Lower lobe of right lung (tissue), 2 donors: Measurements from ENCODE around the gene RALGAPA1. TPM values are rescaled to one million over a fixed set of nuclear protein-coding genes. Genes with fewer than 3 reads are reported as not detected.

Experiments
- ATAC-seq, 2 donors: fragments of 200-7000 bp; cut with Tn5 transposase; one replicate each; pipeline ENCODE4 v1.9.1; 2020 to 2022; ENCODE audit warnings: mild to moderate bottlenecking in 2 of 2, moderate library complexity in 2 of 2
- DNase-seq: peaks from one replicate; pipeline ENCODE4 v3.0.0-alpha.2; 2020
- H3K27ac ChIP-seq: fragments of 200-600 bp; one replicate; pipeline ENCODE4 v1.8.0; 2022
- H3K27me3 ChIP-seq: fragments of 200-600 bp; one replicate; pipeline ENCODE4 v1.8.0; 2022; ENCODE audit warnings: low read depth
- H3K36me3 ChIP-seq: fragments of 200-600 bp; one replicate; pipeline ENCODE4 v1.8.0; 2022; ENCODE audit warnings: mild to moderate bottlenecking
- H3K4me1 ChIP-seq: fragments of 200-600 bp; one replicate; pipeline ENCODE4 v1.8.0; 2022
- H3K4me3 ChIP-seq: fragments of 200-600 bp; one replicate; pipeline ENCODE4 v1.8.0; 2022; ENCODE audit warnings: mild to moderate bottlenecking
- H3K9me3 ChIP-seq: fragments of 200-600 bp; one replicate; pipeline ENCODE4 v1.8.0; 2022
- CTCF ChIP-seq: fragments of 200-600 bp; IDR thresholded peaks from one replicate; pipeline ENCODE4 v1.8.0; 2022; ENCODE audit warnings: antibody characterized with exemption, mild to moderate bottlenecking
- intact Hi-C: fragments of 100-400 bp; cut with DNase I; formaldehyde crosslinking; loops from one replicate; pipeline ENCODE4 v1.11.0; 2022
- total RNA-seq: library from RNA; stranded (reverse); fragmentation: NEBNext Ultra II Directional; extraction: Animal tissue kit (Norgen Biotek cat#: 25700); gene quantifications from one replicate; pipeline ENCODE4 v1.2.1, GENCODE V29; 2021
- donor health status: DM: no; HTN: yes; CAD: no; lungs with severe emphysema.

The RALGAPA1 gene
- total RNA-seq, 1 donor from 2014 or later, result 64.9 TPM

GRCh38 chr14:35835208-35835982 lies 26.3 kb upstream of the RALGAPA1 start:
- peaks cover 5% of the 10 kb centered on the region for H3K9me3 ChIP-seq
- ATAC-seq (no peak), DNase-seq (no peak)
- H3K4me1 ChIP-seq, result no peaks in the 10 kb centered on the region
- no peak for TF ChIP-seq CTCF
- no peaks in the 10 kb centered on the region for H3K27me3 ChIP-seq
- H3K27ac ChIP-seq, result no peak overlapping the region
- H3K36me3 ChIP-seq, result peaks cover 45% of the 10 kb centered on the region
- H3K4me3 ChIP-seq, result no peak overlapping the region
- intact Hi-C loops, result no loop called here

- ATAC-seq (no peak), DNase-seq (no peak)
- Histone ChIP-seq H3K27me3 (no peaks in the 10 kb centered on the region), H3K4me3 (no peak overlapping the region), H3K27ac (no peak overlapping the region), H3K9me3 (no peaks in the 10 kb centered on the region), H3K4me1 (peaks cover 7% of the 10 kb centered on the region), H3K36me3 (peaks cover 24% of the 10 kb centered on the region)
- TF ChIP-seq CTCF, result no peak
- intact Hi-C loops, result no loop called here
These were observed 20.4 kb upstream of the RALGAPA1 start for GRCh38 chr14:35829449-35829848.

- H3K4me3 ChIP-seq, result peak overlapping the region; percentile 95
- no peaks in the 10 kb centered on the region for H3K9me3 ChIP-seq
- intact Hi-C loops, result no loop called here
- ATAC-seq, result no peak
- peaks cover 7% of the 10 kb centered on the region for H3K4me1 ChIP-seq
- no peak for TF ChIP-seq CTCF
- H3K36me3 ChIP-seq, result peaks cover 11% of the 10 kb centered on the region
- no peak for DNase-seq
- no peaks in the 10 kb centered on the region for H3K27me3 ChIP-seq
- H3K27ac ChIP-seq, result no peak overlapping the region
These were observed 18.8 kb upstream of the RALGAPA1 start for GRCh38 chr14:35827678-35828472.

- ATAC-seq, result no peak
- DNase-seq, result no peak
- intact Hi-C loops, result no loop called here
These were observed 17.9 kb upstream of the RALGAPA1 start for GRCh38 chr14:35826952-35827416.

More at GRCh38 chr14:35826952-35827416, 17.9 kb upstream of the RALGAPA1 start:
- Histone ChIP-seq H3K27ac (peak overlapping the region; percentile 98), H3K27me3 (no peaks in the 10 kb centered on the region), H3K4me1 (peaks cover 7% of the 10 kb centered on the region), H3K9me3 (no peaks in the 10 kb centered on the region), H3K36me3 (peaks cover 7% of the 10 kb centered on the region), H3K4me3 (peak overlapping the region; percentile 95)
- TF ChIP-seq CTCF, result no peak
